Measurements from ENCODE around the gene ARHGEF2.

The ARHGEF2 gene

DNA sequence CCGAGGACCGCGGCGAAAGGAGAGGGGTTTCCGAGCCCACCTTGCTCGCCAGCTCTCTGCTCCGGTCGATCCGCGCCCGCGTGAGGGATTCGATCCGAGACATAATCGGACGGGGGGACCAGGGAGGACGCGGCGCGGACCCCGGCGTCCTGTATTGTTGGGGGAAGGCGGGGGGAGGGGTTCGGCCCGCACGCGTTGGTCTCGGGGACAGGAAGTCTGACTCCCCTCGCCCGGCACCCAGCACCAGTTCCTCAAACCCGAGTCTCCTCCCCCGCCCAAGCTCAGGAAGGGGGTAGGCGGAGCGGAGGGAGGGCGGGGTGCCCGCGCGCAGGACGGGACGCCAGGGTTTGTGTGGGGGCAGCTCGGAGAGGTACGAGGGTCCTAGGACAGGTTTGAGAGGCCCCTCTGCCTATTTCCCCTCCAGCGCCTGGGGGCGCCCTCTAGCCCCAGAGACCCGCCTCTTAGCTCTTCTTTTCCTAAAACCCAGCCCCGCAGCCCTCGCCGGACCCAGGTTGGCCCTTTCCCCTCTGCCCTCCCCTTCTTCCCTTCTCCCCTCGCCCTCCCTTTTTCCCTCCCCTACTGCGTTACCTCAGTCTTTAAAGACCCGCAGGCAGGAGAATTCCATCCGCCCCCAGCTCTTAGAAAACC lies at the start of gene ARHGEF2:
Gene ARHGEF2 (minus strand): TSS at position 223 of the 648 bp plus-strand sequence. CDS start 120 bp downstream, at position 103.
- peak within 1 kb of the TSS; percentile 87 for H3K4me3 ChIP-seq (replicated peaks; ENCODE audit: low read depth, low read length)
- TF ChIP-seq, protein P1, sequence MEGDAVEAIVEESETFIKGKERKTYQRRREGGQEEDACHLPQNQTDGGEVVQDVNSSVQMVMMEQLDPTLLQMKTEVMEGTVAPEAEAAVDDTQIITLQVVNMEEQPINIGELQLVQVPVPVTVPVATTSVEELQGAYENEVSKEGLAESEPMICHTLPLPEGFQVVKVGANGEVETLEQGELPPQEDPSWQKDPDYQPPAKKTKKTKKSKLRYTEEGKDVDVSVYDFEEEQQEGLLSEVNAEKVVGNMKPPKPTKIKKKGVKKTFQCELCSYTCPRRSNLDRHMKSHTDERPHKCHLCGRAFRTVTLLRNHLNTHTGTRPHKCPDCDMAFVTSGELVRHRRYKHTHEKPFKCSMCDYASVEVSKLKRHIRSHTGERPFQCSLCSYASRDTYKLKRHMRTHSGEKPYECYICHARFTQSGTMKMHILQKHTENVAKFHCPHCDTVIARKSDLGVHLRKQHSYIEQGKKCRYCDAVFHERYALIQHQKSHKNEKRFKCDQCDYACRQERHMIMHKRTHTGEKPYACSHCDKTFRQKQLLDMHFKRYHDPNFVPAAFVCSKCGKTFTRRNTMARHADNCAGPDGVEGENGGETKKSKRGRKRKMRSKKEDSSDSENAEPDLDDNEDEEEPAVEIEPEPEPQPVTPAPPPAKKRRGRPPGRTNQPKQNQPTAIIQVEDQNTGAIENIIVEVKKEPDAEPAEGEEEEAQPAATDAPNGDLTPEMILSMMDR (IDR thresholded peaks at IDR 0.05; ENCODE audit: low read length, missing control alignments) = peak; percentile 20
- DNase-seq (ENCODE audit: low read depth) = peak; percentile 53

DNA sequence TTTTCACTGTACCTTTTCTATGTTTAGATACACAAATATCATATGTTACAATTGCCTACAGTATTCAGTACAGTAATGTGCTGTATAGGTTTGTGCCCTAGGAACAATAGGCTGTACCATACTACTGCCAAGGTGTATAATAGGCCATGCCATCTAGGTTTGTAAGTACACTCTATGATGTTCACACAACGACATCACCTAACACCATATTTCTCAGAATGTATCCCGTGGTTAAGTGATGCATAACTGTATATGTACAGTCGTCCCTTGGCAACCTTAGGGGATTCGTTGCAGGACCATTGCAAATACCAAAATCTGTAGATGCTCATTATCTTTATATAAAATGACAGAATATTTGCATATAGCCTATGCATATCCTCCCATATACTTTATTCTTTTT lies 48.2 kb upstream of the ARHGEF2 start:
- H3K4me3 ChIP-seq (replicated peaks; ENCODE audit: low read depth, low read length) = no peak overlapping the region
- no peak for DNase-seq (ENCODE audit: low read depth)
- TF ChIP-seq, protein P1 (IDR thresholded peaks at IDR 0.05; ENCODE audit: low read length, missing control alignments) = no peak

GRCh38 chr1:156025876-156026275 lies 47.5 kb upstream of the ARHGEF2 start:
- DNase-seq (ENCODE audit: low read depth) = peak; percentile 57

GRCh38 chr1:156024801-156025200 lies 46.5 kb upstream of the ARHGEF2 start:
- no peak overlapping the region for H3K4me3 ChIP-seq (replicated peaks; ENCODE audit: low read depth, low read length)
- TF ChIP-seq, protein P1 (IDR thresholded peaks at IDR 0.05; ENCODE audit: low read length, missing control alignments) = no peak
- DNase-seq (ENCODE audit: low read depth) = no peak

More at GRCh38 chr1:156025876-156026275, 47.5 kb upstream of the ARHGEF2 start:
- no peak overlapping the region for H3K4me3 ChIP-seq (replicated peaks; ENCODE audit: low read depth, low read length)
- TF ChIP-seq, protein P1 (IDR thresholded peaks at IDR 0.05; ENCODE audit: low read length, missing control alignments) = peak; percentile 84

DNA sequence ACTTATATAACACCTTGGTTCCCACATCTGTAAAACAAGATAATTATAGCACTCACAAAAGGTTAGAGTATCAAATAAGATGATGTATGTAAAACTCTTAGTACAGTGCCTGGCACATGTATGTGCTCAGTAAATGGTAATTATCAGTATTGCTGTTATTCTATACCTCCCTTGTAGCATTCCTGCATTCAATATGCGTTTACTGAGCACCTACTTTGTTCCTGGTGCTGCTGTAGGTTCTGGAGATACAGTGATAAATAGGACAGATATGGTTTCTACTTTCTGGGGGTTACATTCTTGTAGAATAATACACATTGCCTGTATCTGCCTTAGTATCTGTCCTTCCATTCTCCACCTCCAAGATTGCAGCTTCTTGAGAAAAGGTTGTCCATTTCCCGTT lies 43.6 kb upstream of the ARHGEF2 start:
- TF ChIP-seq, protein P1 (IDR thresholded peaks at IDR 0.05; ENCODE audit: low read length, missing control alignments) = no peak
- H3K4me3 ChIP-seq (replicated peaks; ENCODE audit: low read depth, low read length) = no peak overlapping the region
- no peak for DNase-seq (ENCODE audit: low read depth)

DNA sequence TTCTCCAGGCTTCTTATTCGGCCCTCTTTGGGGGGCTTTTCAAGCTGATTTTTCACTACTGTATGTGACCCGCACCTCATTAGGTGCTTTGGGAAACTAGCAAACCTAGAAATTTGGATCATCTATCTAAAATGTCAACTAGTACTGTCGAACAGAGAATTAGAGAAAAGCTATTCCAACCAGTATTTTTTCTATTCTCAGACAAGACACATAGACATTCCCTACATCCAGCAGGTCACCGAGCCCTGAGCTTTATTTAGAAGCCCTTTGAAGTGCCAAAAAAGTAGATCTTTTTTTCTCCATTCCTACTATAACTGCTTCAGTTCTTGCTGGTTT lies 42.7 kb upstream of the ARHGEF2 start:
- TF ChIP-seq, protein P1 (IDR thresholded peaks at IDR 0.05; ENCODE audit: low read length, missing control alignments) = no peak
- no peak for DNase-seq (ENCODE audit: low read depth)
- H3K4me3 ChIP-seq (replicated peaks; ENCODE audit: low read depth, low read length) = peak overlapping the region; percentile 70

Measured in fibroblast of pulmonary artery (primary cell).